Right hindlimb (tissue), 1 donor: ENCODE measurements around the gene FMNL2.

Experiments used
- DNase-seq: peaks from one replicate; pipeline ENCODE4 v3.0.0-alpha.2; 2018

Gene FMNL2

GRCh38 chr2:152339556-152340286 lies 4.7 kb downstream of the FMNL2 start:
- DNase-seq = no peak

GRCh38 chr2:152342259-152343046 lies 7.5 kb downstream of the FMNL2 start:
- DNase-seq = no peak

DNA sequence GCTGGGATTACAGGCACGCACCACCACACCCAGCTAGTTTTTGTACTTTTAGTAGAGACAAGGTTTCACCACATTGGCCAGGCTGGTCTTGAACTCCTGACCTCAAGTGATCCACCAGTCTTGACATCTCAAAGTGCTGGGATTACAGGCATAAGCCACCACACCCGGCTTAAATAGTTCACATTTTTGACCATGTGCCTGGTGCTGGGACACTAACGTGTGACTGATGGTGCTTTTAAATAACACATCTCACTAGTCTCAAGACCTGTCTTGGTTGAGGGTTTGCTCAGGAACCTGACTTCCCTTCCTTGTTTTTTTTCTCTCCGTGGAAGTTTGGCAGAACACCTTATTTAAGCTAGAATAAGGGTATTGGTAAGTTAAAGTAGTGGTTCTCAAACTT lies 8.5 kb downstream of the FMNL2 start:
- DNase-seq = no peak

- DNase-seq = no peak
These were observed 9.7 kb downstream of the FMNL2 start for GRCh38 chr2:152344579-152345195.

GRCh38 chr2:152347076-152347475 lies 12.1 kb downstream of the FMNL2 start:
- no peak for DNase-seq

- no peak for DNase-seq
These were observed 13.4 kb downstream of the FMNL2 start for GRCh38 chr2:152348388-152348787.

- DNase-seq = no peak
These were observed 14.4 kb downstream of the FMNL2 start for GRCh38 chr2:152349416-152349815.

- DNase-seq = no peak
These were observed 15.2 kb downstream of the FMNL2 start for GRCh38 chr2:152350155-152350679.

DNA sequence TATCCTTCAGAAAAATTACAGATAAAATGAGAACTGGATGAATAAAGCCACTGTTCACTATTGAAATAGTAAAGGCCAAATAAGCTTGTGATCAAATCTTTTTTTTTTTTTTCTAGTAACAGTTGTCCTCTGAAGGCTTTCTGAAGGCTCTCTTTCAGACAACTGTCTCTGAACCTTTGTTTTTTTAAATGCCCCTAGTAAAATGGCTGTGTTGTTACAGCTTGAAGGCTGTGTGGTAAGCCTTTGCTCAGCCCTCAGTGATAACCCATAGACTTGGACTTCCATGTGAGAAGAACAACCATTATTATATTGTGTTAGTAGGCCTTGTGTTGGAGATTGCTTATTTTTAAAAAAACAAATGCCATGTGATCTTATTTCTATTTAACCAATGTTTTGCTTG lies 17.6 kb downstream of the FMNL2 start:
- DNase-seq = no peak

GRCh38 chr2:152353364-152353763 lies 18.4 kb downstream of the FMNL2 start:
- no peak for DNase-seq

- DNase-seq = no peak
These were observed 19.2 kb downstream of the FMNL2 start for GRCh38 chr2:152354069-152354755.

- DNase-seq = no peak
These were observed 19.9 kb downstream of the FMNL2 start for GRCh38 chr2:152354909-152355308.

- DNase-seq = no peak
These were observed 20.4 kb downstream of the FMNL2 start for GRCh38 chr2:152355409-152355831.

DNA sequence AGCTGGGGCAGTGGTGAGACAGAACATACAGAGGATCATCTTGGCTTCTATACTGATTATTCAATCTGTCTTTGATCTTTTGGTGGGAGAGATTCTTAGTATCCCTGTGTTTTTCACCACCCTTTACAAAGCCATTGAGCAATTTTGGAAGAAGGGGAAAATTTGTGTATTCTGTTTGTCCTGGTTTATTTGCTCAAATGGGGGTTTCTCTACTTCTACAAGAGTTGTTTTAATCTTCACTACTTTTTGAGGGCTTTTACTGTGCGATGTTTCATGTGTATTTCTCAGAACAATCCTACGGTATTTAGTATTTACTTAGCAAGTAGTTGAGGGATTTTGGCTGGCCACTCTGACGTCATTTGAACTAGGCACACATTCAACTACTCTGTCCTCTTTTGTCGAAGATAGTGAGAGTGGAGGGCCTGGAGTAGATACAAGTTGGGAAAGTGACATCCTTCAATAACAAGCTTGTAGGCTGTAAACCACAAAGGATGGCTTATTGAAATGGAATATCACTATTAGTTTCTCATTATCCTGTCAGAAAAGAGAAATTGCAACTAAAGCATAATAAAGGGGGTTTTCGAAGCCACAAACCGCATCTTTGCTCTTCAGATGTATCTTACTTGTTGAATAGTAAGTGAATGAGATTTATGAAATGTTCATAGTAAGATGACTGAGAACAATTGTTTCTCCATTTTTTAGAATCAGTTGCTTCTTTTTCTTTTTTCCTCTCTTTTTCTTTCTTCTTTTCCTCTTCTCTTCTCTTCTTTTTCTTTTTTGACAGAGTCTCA lies 24.8 kb downstream of the FMNL2 start:
- DNase-seq = no peak

DNA sequence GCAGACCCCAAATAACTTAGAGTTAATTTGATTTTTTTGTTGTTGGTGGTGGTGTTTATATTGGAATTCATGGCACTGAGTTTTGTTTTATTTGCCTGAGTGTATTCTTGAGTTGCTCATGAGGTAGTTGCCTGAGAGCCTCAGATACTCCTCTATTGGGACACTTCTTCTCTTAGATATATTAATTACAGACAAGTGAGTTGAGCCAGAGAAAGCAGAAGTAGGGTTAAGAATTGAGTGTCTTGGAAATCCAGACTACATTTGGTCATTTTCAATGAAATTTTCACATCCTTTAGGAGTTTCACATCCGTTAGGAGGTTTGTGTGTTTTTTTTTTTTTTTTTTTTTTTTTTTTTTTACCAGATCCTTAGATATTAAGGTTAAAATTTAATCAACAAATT lies 29.0 kb downstream of the FMNL2 start:
- no peak for DNase-seq

DNA sequence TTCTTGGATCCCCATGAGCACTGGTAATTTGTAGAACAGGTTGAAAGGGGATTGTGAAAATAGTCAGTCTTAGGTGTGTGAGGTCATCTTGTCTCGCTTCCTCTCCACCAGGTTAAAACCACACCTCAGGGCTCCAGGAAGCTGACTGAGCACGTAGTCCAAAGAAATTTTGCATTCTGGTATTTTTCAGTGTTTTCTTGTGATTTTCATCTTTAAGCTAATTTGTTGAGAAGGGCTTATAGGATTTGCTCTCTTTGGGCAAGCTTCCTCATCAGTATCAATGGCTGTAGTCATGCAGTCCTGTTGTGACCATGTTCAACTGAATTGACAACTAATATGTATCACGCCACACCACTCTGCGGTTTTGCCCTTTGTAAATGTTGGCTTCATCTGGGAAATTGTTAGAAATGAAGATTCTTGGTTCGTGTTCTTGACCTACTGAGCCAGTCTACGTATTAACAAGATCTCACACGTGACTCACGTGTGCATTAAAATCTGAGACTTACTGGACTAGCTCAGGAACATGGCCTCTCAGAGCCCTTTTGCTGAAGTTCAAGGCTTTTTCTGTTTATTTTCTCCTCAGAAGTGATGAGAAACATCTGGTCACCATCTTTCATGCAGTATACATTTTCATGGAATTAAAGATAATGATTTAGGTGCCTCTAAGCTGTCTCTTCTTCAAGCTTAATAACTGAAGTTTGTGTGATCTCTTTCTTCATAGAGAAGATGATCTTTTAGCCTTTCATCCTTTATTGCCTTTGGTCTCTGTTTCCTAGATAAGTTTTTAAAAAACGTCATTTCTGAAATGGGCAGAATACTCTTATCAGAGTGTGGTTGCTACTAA lies 32.8 kb downstream of the FMNL2 start:
- no peak for DNase-seq

- no peak for DNase-seq
These were observed 34.3 kb downstream of the FMNL2 start for GRCh38 chr2:152369176-152369860.

DNA sequence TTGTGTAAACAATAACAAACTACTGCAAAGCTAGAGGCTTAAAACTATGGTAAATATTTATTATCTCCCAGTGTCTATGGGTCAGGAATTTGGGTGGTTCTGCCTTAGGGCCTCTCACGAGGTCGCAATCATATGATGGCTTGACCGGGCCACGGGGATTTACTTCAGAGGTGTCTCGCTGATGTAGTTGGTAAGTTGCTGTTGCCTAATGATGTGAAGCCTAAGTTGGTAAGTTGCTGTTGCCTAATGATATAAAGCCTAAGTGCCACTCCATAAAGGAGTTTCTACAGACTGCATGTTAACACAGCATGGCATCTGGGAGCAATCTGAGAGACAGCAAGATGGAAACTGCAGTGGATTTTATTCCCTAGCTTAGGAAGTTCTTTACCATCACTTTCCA lies 35.8 kb downstream of the FMNL2 start:
- DNase-seq = no peak

DNA sequence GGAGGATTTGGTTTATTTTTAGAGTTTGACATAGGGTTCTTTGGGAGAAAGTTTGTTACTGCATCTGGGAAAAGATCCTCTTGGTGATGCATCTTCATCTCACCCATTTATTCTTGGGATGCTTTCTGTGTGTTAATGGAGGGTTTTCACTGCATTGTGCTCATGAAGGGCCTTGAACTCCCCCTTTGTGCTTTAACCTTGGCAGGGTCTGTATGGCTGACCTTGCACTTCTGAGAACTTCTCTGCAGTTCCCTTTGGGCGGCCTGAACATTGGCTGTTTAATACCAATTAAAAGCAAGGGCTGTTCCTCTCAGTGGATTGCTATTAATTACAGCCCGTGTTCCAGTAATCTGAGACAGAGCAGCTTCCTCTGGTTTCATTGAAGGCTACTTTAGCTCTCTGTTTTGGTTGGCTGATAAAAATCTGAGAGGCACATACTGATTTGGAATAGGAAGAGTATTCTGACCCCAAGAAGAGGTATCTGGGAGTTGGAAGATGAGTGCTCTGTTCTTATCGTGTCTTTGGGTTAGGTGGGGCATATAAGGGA lies 37.5 kb downstream of the FMNL2 start:
- DNase-seq = no peak

DNA sequence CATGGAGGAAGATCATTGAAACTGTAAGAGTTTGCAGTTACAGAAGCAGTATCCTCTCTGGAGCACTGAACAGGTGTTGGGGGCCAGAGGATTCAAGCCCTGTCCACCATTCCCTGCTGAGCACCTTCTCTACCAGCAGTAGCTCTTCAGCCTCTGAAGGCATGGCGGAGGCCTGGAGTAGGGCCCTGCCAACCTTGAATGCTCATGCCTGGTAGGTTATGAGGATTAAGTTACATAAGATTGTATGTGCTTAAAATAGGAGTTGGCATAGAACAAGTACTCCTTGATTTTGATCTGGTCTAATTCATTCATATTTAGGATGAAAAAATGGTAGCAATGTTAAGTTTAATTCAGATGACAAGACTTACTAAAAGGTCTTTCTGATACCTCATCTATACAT lies 40.2 kb downstream of the FMNL2 start:
- DNase-seq = no peak
